HG03196 (cell line): ENCODE results near the gene SLC2A11.
"Not testable (repeated sequence)": the region's sequence is repeated elsewhere in the genome, so short reads cannot be mapped to it uniquely, and the experiment has no call there.

ENCODE experiments used
- ATAC-seq: cut with Tn5 transposase; IDR thresholded peaks from one replicate; pipeline ENCODE4 v1.9.1; 2021; ENCODE audit not compliant: unreplicated experiment

Gene SLC2A11

GRCh38 chr22:23888615-23889401 is 31.1 kb downstream of the SLC2A11 start:
- no peak for ATAC-seq

GRCh38 chr22:23889620-23890019 is 31.9 kb downstream of the SLC2A11 start:
- no peak for ATAC-seq

- ATAC-seq, result no peak
These were observed 34.1 kb downstream of the SLC2A11 start for GRCh38 chr22:23891726-23892125.

GRCh38 chr22:23892130-23892529 is 34.5 kb downstream of the SLC2A11 start:
- ATAC-seq, result no peak

- ATAC-seq, result no peak
These were observed 35.0 kb downstream of the SLC2A11 start for GRCh38 chr22:23892706-23893105.

GRCh38 chr22:23893121-23893944 is 35.7 kb downstream of the SLC2A11 start:
- no peak for ATAC-seq

- peak; percentile 79 for ATAC-seq
These were observed 36.5 kb downstream of the SLC2A11 start, which contains the start of gene MIF for GRCh38 chr22:23893945-23894709. Gene MIF (plus strand): TSS chr22:23894383. CDS start chr22:23894475, 92 bp downstream.

GRCh38 chr22:23894710-23895598 is 37.3 kb downstream of the SLC2A11 start:
- ATAC-seq, result peak; percentile 9

GRCh38 chr22:23895599-23896144 is 38.0 kb downstream of the SLC2A11 start:
- ATAC-seq, result no peak

GRCh38 chr22:23896166-23896522 is 38.5 kb downstream of the SLC2A11 start:
- ATAC-seq, result no peak

- ATAC-seq, result no peak
These were observed 39.0 kb downstream of the SLC2A11 start for GRCh38 chr22:23896523-23897186.

GRCh38 chr22:23897320-23897719 is 39.6 kb downstream of the SLC2A11 start:
- no peak for ATAC-seq

- no peak for ATAC-seq
These were observed 40.6 kb downstream of the SLC2A11 start for GRCh38 chr22:23898006-23898974.

- no peak for ATAC-seq
These were observed 41.5 kb downstream of the SLC2A11 start for GRCh38 chr22:23899042-23899745.

GRCh38 chr22:23900227-23900626 is 42.6 kb downstream of the SLC2A11 start:
- not testable (repeated sequence) for ATAC-seq

GRCh38 chr22:23901600-23901999 is 43.9 kb downstream of the SLC2A11 start:
- no peak for ATAC-seq

GRCh38 chr22:23903328-23903971 is 45.8 kb downstream of the SLC2A11 start:
- no peak for ATAC-seq
